Kidney (tissue), 14 donors: Measurements from ENCODE around the gene BOK. TPM values are rescaled to one million over a fixed set of nuclear protein-coding genes. Genes with fewer than 3 reads are reported as not detected.

Source experiments
- DNase-seq, 5 donors: peaks; one replicate each; pipeline ENCODE4 v3.0.0-alpha.2; 2013 to 2020
- FAIRE-seq: peaks from 2 replicates; lab custom pipeline; 2012; peaks lifted over from hg19 to GRCh38; lab: Jason Lieb, UNC
- H3K27ac ChIP-seq, 2 donors: one replicate each; pipeline ENCODE4 v1.7.0; 2013; ENCODE audit warnings: low read depth in 2 of 2, low read length in 2 of 2, inconsistent platforms in 1 of 2
- H3K27me3 ChIP-seq: one replicate; pipeline ENCODE4 v1.7.1; 2013; ENCODE audit warnings: low read length, inconsistent platforms; ENCODE audit not compliant: control insufficient read depth, insufficient read depth
- H3K36me3 ChIP-seq, 3 donors: one replicate each; pipeline versions ENCODE4 v1.7.0 to v1.7.1; 2013; ENCODE audit warnings: low read length in 3 of 3, control low read depth in 1 of 3, inconsistent platforms in 1 of 3; ENCODE audit not compliant: insufficient read depth in 3 of 3, control insufficient read depth in 2 of 3
- H3K4me1 ChIP-seq, 3 donors: one replicate each; pipeline versions ENCODE4 v1.7.0 to v1.7.1; 2013; ENCODE audit warnings: low read length in 3 of 3, inconsistent platforms in 1 of 3, low read depth in 1 of 3; ENCODE audit not compliant: control insufficient read depth in 2 of 3, insufficient read depth in 2 of 3
- H3K4me3 ChIP-seq, 3 donors: one replicate each; pipeline versions ENCODE4 v1.7.0 to v1.8.1; 2013; ENCODE audit warnings: low read length in 3 of 3, control low read depth in 1 of 3, inconsistent platforms in 1 of 3
- H3K9ac ChIP-seq, 3 donors: one replicate each; pipeline versions ENCODE4 v1.7.0 to v1.7.1; 2013; ENCODE audit warnings: low read length in 3 of 3, control low read depth in 1 of 3, inconsistent platforms in 1 of 3
- H3K9me3 ChIP-seq, 3 donors: one replicate each; pipeline versions ENCODE4 v1.7.0 to v1.7.1; 2013; ENCODE audit warnings: low read length in 3 of 3, control low read depth in 1 of 3, inconsistent platforms in 1 of 3; ENCODE audit not compliant: control insufficient read depth in 2 of 3, insufficient read depth in 1 of 3
- intact Hi-C: fragments of 100-400 bp; cut with DNase I; formaldehyde crosslinking; loops from one replicate; pipeline ENCODE4 v1.11.1; 2022
- polyA plus RNA-seq: library from polyadenylated mRNA; stranded (reverse); fragments of 350-450 nt; fragmentation: Illumina TruSeq; extraction: RNeasy Lipid Tissue Mini Kit (QIAGEN cat#74804); gene quantifications from one replicate; pipeline ENCODE4 v1.2.3, GENCODE V29; 2014; ENCODE audit warnings: low read depth, low replicate concordance; ENCODE audit not compliant: insufficient read depth
- total RNA-seq: library from RNA; stranded (reverse); fragmentation: NEBNext Ultra II Directional; extraction: Animal tissue kit (Norgen Biotek cat#: 25700); gene quantifications from one replicate; pipeline ENCODE4 v1.2.1, GENCODE V29; 2021
- TF ChIP-seq, protein P1 (sequence below): IDR thresholded peaks from 3 replicates; pipeline ENCODE4 v1.5.1; 2012; ENCODE audit warnings: mild to moderate bottlenecking, moderate library complexity, borderline replicate concordance; ENCODE audit not compliant: insufficient read depth; ENCODE audit errors: extremely low read depth
- donor health status: control.
- donor health status: control.
- donor health status: control.
- donor health status: control.
- donor health status: control.
- donor health status: DM: yes; HTN: yes; CAD: no.
- donor health status: Normal renal cell carcinoma (clear cell type).

The BOK gene
- total and polyA plus RNA-seq, 2 donors from 2014 or later = 22.9 to 28.8 TPM

DNA sequence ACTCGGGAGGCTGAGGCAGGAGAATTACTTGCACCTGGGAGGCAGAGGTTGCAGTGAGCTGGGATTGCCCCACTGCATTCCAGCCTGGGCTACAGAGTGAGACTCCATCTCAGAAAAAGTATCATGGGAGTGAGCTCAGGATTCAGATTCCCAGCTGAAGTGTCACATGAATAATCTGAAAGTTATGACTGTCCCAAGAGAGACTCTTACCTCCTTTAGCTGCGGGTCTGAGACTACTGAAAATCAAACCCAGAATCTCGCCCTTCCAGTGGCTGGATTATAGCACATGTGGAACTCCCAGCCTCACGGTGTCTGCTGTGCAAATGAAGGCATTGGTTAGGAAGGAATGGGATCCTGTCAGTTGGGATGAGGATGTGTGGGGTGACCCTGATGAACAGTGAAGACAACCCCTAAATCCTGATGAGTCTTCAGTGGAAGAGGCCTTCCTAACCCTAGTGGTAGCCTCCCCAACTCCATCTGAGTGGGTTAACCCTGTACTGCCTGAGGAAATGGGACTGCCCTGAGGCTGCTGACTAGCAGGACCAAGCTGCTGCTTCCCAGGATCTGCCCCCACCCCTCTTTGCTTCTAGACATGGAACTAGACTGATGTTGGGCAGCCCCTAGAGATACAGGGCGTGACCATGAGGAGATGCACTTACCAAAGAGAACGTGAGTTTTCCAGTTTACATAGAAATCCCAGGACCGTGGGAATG is 16.5 kb downstream of the BOK start:
- TF ChIP-seq, protein P1, sequence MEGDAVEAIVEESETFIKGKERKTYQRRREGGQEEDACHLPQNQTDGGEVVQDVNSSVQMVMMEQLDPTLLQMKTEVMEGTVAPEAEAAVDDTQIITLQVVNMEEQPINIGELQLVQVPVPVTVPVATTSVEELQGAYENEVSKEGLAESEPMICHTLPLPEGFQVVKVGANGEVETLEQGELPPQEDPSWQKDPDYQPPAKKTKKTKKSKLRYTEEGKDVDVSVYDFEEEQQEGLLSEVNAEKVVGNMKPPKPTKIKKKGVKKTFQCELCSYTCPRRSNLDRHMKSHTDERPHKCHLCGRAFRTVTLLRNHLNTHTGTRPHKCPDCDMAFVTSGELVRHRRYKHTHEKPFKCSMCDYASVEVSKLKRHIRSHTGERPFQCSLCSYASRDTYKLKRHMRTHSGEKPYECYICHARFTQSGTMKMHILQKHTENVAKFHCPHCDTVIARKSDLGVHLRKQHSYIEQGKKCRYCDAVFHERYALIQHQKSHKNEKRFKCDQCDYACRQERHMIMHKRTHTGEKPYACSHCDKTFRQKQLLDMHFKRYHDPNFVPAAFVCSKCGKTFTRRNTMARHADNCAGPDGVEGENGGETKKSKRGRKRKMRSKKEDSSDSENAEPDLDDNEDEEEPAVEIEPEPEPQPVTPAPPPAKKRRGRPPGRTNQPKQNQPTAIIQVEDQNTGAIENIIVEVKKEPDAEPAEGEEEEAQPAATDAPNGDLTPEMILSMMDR = no peak

GRCh38 chr2:241575624-241576292 is 17.2 kb downstream of the BOK start:
- intact Hi-C loops = no loop called here
- FAIRE-seq = no peak
- no peaks in the 10 kb centered on the region for H3K36me3 ChIP-seq

More for the DNA sequence above, 16.5 kb downstream of the BOK start:
- Histone ChIP-seq H3K4me3 (no peak overlapping the region), H3K27ac (no peak overlapping the region), H3K4me1 (no peaks in the 10 kb centered on the region), H3K9ac (no peak overlapping the region), H3K36me3 (no peaks in the 10 kb centered on the region), H3K27me3 (no peaks in the 10 kb centered on the region), H3K9me3 (no peaks in the 10 kb centered on the region)
- no peak for FAIRE-seq
- DNase-seq = peak in 1 of 5 donors; percentile 18
- intact Hi-C loops = no loop called here

GRCh38 chr2:241576293-241576654 is 17.7 kb downstream of the BOK start:
- no peak overlapping the region for H3K4me3 ChIP-seq
- TF ChIP-seq, protein P1 = no peak
- no peaks in the 10 kb centered on the region for H3K4me1 ChIP-seq
- no peaks in the 10 kb centered on the region for H3K9me3 ChIP-seq
- FAIRE-seq (no peak), DNase-seq (peak in 1 of 5 donors; percentile 45)
- no peak overlapping the region for H3K27ac ChIP-seq
- no peaks in the 10 kb centered on the region for H3K36me3 ChIP-seq
- H3K27me3 ChIP-seq = no peaks in the 10 kb centered on the region
- intact Hi-C loops = no loop called here
- H3K9ac ChIP-seq = no peak overlapping the region

More at GRCh38 chr2:241575624-241576292, 17.2 kb downstream of the BOK start:
- no peak overlapping the region for H3K27ac ChIP-seq
- no peak for DNase-seq
- H3K9me3 ChIP-seq = no peaks in the 10 kb centered on the region
- H3K27me3 ChIP-seq = no peaks in the 10 kb centered on the region
- TF ChIP-seq, protein P1 = no peak
- no peaks in the 10 kb centered on the region for H3K4me1 ChIP-seq
- H3K4me3 ChIP-seq = no peak overlapping the region
- H3K9ac ChIP-seq = no peak overlapping the region
